Neural progenitor cell (in vitro differentiated cells): ENCODE results near the gene PLEKHN1.

Source experiments
- CTCF ChIP-seq: fragments of 200-600 bp; sonication (generic); IDR thresholded peaks from 2 replicates; pipeline ENCODE4 v1.5.1; 2017; ENCODE audit warnings: antibody characterized with exemption, mild to moderate bottlenecking
- EZH2 ChIP-seq: fragments of 200-600 bp; sonication (generic); IDR thresholded peaks from 2 replicates; pipeline ENCODE4 v1.6.1; 2017; ENCODE audit warnings: antibody characterized with exemption, mild to moderate bottlenecking, moderate library complexity
- EZH2phosphoT487 ChIP-seq: fragments of 200-600 bp; sonication (generic); IDR thresholded peaks from 2 replicates; pipeline ENCODE4 v1.6.1; 2017; ENCODE audit warnings: antibody characterized with exemption

DNA sequence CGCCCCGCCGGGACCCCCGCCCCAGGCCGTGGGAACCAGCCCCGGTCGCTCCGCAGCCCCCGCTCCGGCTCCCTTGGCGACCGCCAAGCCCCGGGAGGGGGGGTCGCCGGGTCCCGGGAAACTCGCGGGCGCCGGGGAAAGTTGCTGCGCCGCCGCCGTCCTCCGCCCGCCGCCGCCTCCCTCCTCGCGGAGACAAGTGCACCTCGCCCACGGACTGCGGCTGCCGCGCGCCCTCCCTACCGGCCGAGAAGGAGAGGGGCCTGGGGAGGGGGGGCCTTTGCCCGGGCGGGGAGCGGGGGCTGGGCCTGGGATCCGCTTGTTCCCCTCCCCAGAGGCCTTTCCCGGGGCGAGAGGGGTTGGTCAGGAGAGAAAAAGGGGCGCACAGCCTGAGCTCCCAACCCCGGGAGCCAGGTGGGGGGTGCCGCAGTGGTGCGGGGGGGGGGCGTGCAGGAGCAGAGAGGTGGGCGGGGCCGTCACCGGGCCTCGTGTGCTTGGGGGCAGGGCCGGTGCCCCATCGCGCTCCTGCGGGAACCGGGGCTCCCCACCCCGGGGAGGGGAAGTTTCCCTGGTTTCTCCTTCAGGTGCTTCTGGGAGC, 54.2 kb downstream of the PLEKHN1 start:
- no peak for TF ChIP-seq CTCF
- TF ChIP-seq EZH2phosphoT487 = no peak
- TF ChIP-seq EZH2 = no peak
